ENCODE data around the gene SPANXN4. TPM values are rescaled to one million over a fixed set of nuclear protein-coding genes. Genes with fewer than 3 reads are reported as not detected.

The SPANXN4 gene
- total and polyA plus RNA-seq, 9 of the 15 experiments (the other 6 are each of a cell fraction or from before 2014, with no cell fraction given): not detected

- TF ChIP-seq GTF3C2 (IDR thresholded peaks at IDR 0.05; ENCODE audit: borderline replicate concordance, extremely low read depth, insufficient read length): no peak
- no peak for TF ChIP-seq DIDO1 (tag; IDR thresholded peaks at IDR 0.05; ENCODE audit: low read depth)
- TF ChIP-seq SIRT6 (IDR thresholded peaks at IDR 0.05; ENCODE audit: low read depth, low read length): no peak
- no peak for TF ChIP-seq SREBF2 (CRISPR knock-in tag; IDR thresholded peaks at IDR 0.05)
- TF ChIP-seq ZBTB26 (CRISPR knock-in tag; IDR thresholded peaks at IDR 0.05): no peak
- no peak for TF ChIP-seq SMC3 (conservative IDR thresholded peaks at IDR 0.05; ENCODE audit: insufficient read depth, low read depth, low read length)
- TF ChIP-seq E2F3 (CRISPR knock-in tag; IDR thresholded peaks at IDR 0.05): no peak
- no peak for TF ChIP-seq SPI1 (IDR thresholded peaks at IDR 0.05; ENCODE audit: borderline replicate concordance, low read depth, low read length)
Measured at GRCh38 chrX:142998447-142999198, 27.1 kb upstream of the SPANXN4 start (continued).

Measured in K562 (cell line).